ENCODE measurements around the gene SPG7.
"Not testable (repeated sequence)": the region's sequence is repeated elsewhere in the genome, so short reads cannot be mapped to it uniquely, and the experiment has no call there.

SPG7 gene

GRCh38 chr16:89581045-89581695, 73.0 kb downstream of the SPG7 start:
- DNase-seq (ENCODE audit: low spot score) = no peak

- DNase-seq (ENCODE audit: low spot score) = no peak
These were observed 73.8 kb downstream of the SPG7 start for GRCh38 chr16:89581861-89582563.

GRCh38 chr16:89582614-89583196, 74.5 kb downstream of the SPG7 start:
- no peak for DNase-seq (ENCODE audit: low spot score)

- DNase-seq (ENCODE audit: low spot score) = no peak
These were observed 75.1 kb downstream of the SPG7 start for GRCh38 chr16:89583197-89583894.

GRCh38 chr16:89583895-89584644, 75.9 kb downstream of the SPG7 start:
- DNase-seq (ENCODE audit: low spot score) = no peak

GRCh38 chr16:89584768-89585549, 76.8 kb downstream of the SPG7 start:
- no peak for DNase-seq (ENCODE audit: low spot score)

- DNase-seq (ENCODE audit: low spot score) = no peak
These were observed 78.0 kb downstream of the SPG7 start for GRCh38 chr16:89586218-89586617.

- DNase-seq (ENCODE audit: low spot score) = no peak
These were observed 78.7 kb downstream of the SPG7 start for GRCh38 chr16:89586853-89587252.

- not testable (repeated sequence) for DNase-seq (ENCODE audit: low spot score)
These were observed 79.5 kb downstream of the SPG7 start for GRCh38 chr16:89587676-89588075.

GRCh38 chr16:89588413-89589109, 80.4 kb downstream of the SPG7 start:
- no peak for DNase-seq (ENCODE audit: low spot score)

- DNase-seq (ENCODE audit: low spot score) = no peak
These were observed 81.2 kb downstream of the SPG7 start for GRCh38 chr16:89589241-89589926.

GRCh38 chr16:89593841-89594240, 85.6 kb downstream of the SPG7 start:
- peak; percentile 25 for DNase-seq (ENCODE audit: low spot score)

- DNase-seq (ENCODE audit: low spot score) = no peak
These were observed 87.3 kb downstream of the SPG7 start for GRCh38 chr16:89595330-89596060.

GRCh38 chr16:89596061-89596689, 88.0 kb downstream of the SPG7 start:
- DNase-seq (ENCODE audit: low spot score) = no peak

- no peak for DNase-seq (ENCODE audit: low spot score)
These were observed 88.9 kb downstream of the SPG7 start for GRCh38 chr16:89596957-89597649.

GRCh38 chr16:89598199-89598598, 90.0 kb downstream of the SPG7 start:
- no peak for DNase-seq (ENCODE audit: low spot score)

- DNase-seq (ENCODE audit: low spot score) = peak; percentile 22
These were observed 91.3 kb downstream of the SPG7 start for GRCh38 chr16:89599451-89599858.

- DNase-seq (ENCODE audit: low spot score) = no peak
These were observed 91.7 kb downstream of the SPG7 start for GRCh38 chr16:89599902-89600301.
